GM12878 (cell line): ENCODE results near the gene KCNK1. TPM values are rescaled to one million over a fixed set of nuclear protein-coding genes. Genes with fewer than 3 reads are reported as not detected.

Experiments used
- ATAC-seq: fragments of 200-7000 bp; cut with Tn5 transposase; 3 replicates; pipeline ENCODE4 v1.9.1; 2020; ENCODE audit warnings: mild to moderate bottlenecking, moderate library complexity
- BruUV-seq: library from RNA; stranded (reverse); fragments of 400-500 nt; replicated peaks from 2 replicates; lab custom pipeline; 2021; lab: Mats Ljungman, UMichigan
- CTCF ChIA-PET: fragments of 300-600 bp; sonication (Branson Sonifier 250); formaldehyde crosslinking; extraction: SDS; loops from one replicate; lab custom pipeline; 2021; ENCODE audit warnings: inconsistent platforms; lab: Yijun Ruan, JAX
- POLR2A ChIA-PET: fragments of 350-600 bp; formaldehyde crosslinking; extraction: SDS; loops from one replicate; lab custom pipeline; 2021; ENCODE audit warnings: inconsistent platforms; lab: Charles Lee
- RAD21 ChIA-PET: fragments of 300-600 bp; sonication (Branson Sonifier 250); formaldehyde crosslinking; loops from one replicate; lab custom pipeline; 2023; ENCODE audit warnings: antibody characterized with exemption; ENCODE audit not compliant: unreplicated experiment; lab: Charles Lee
- SMC1A ChIA-PET: fragments of 300-600 bp; sonication (Branson Sonifier 250); formaldehyde crosslinking; loops from one replicate; lab custom pipeline; 2023; ENCODE audit not compliant: unreplicated experiment, uncharacterized antibody; lab: Charles Lee
- DNase-seq: peaks from one replicate; pipeline ENCODE4 v3.0.0-alpha.2; 2011; ENCODE audit warnings: low read depth, low spot score
- FAIRE-seq: peaks from 3 replicates; lab custom pipeline; 2011; peaks lifted over from hg19 to GRCh38; lab: Jason Lieb, UNC
- H2AFZ ChIP-seq: 2 replicates; pipeline ENCODE4 v1.6.0; 2011; ENCODE audit warnings: low read depth, low read length, control low read depth; ENCODE audit not compliant: control insufficient read depth
- H3K27ac ChIP-seq: 2 replicates; pipeline ENCODE4 v1.5.1; 2011; ENCODE audit warnings: control low read depth; ENCODE audit not compliant: control insufficient read depth, insufficient read depth
- H3K27me3 ChIP-seq, 2 experiments: replicated peaks in 1 of 2; 2 replicates each; pipeline versions ENCODE4 v1.6.0 to v1.6.1; 2011; ENCODE audit warnings: low read length in 1 of 2; ENCODE audit not compliant: control insufficient read depth in 2 of 2, insufficient read depth in 2 of 2
- H3K36me3 ChIP-seq, 2 experiments: 2 replicates each; pipeline ENCODE4 v1.5.1; 2011; ENCODE audit warnings: low read length in 1 of 2; ENCODE audit not compliant: control insufficient read depth in 2 of 2, insufficient read depth in 2 of 2
- H3K4me1 ChIP-seq: 2 replicates; pipeline ENCODE4 v1.6.1; 2011; ENCODE audit warnings: mild to moderate bottlenecking, low read length, moderate library complexity, mixed read lengths; ENCODE audit not compliant: control insufficient read depth, insufficient read depth
- H3K4me2 ChIP-seq: 2 replicates; pipeline ENCODE4 v1.6.0; 2011; ENCODE audit warnings: control low read depth; ENCODE audit not compliant: control insufficient read depth, insufficient read depth
- H3K4me3 ChIP-seq: fragments of 200-600 bp; sonication (generic); 2 replicates; pipeline ENCODE4 v1.5.1; 2016
- H3K79me2 ChIP-seq: 2 replicates; pipeline ENCODE4 v1.6.0; 2011; ENCODE audit warnings: low read length; ENCODE audit not compliant: control insufficient read depth, insufficient read depth
- H3K9ac ChIP-seq: 2 replicates; pipeline ENCODE4 v1.8.0; 2011; ENCODE audit warnings: low read length, control low read depth, mixed read lengths; ENCODE audit not compliant: control insufficient read depth, insufficient read depth
- H3K9me3 ChIP-seq: replicated peaks from 3 replicates; pipeline ENCODE4 v1.5.1; 2011; ENCODE audit warnings: mild to moderate bottlenecking, low read length; ENCODE audit not compliant: control insufficient read depth, insufficient read depth
- H4K20me1 ChIP-seq: 2 replicates; pipeline ENCODE4 v1.6.0; 2011; ENCODE audit not compliant: control insufficient read depth, insufficient read depth
- BCL11A ChIP-seq: IDR thresholded peaks from 2 replicates; pipeline ENCODE4 v1.6.1; 2011; ENCODE audit warnings: low read depth, low read length
- CBFB ChIP-seq: IDR thresholded peaks from 2 replicates; pipeline ENCODE4 v1.6.1; 2016; ENCODE audit warnings: antibody characterized with exemption, low read depth
- FOXK2 ChIP-seq: fragments of 450-650 bp; IDR thresholded peaks from 2 replicates; pipeline ENCODE4 v1.6.1; 2017; ENCODE audit warnings: mild to moderate bottlenecking, moderate library complexity
- IRF4 ChIP-seq: IDR thresholded peaks from 2 replicates; pipeline ENCODE4 v1.6.1; 2011; ENCODE audit warnings: low read depth, low read length
- POU2F2 ChIP-seq: IDR thresholded peaks from 3 replicates; pipeline ENCODE4 v1.6.1; 2011; ENCODE audit warnings: low read depth, mild to moderate bottlenecking, low read length, borderline replicate concordance
- RAD51 ChIP-seq: fragments of 450-650 bp; IDR thresholded peaks from 2 replicates; pipeline ENCODE4 v1.6.1; 2016; ENCODE audit warnings: moderate library complexity, mild to moderate bottlenecking, inconsistent platforms
- SMAD1 ChIP-seq: fragments of 450-650 bp; IDR thresholded peaks from 2 replicates; pipeline ENCODE4 v1.6.1; 2018; ENCODE audit warnings: mild to moderate bottlenecking, low read depth; ENCODE audit not compliant: partially characterized antibody
- STAT1 ChIP-seq: fragments of 450-650 bp; conservative IDR thresholded peaks from 2 replicates; pipeline ENCODE4 v1.6.1; 2014; ENCODE audit warnings: antibody characterized with exemption, mild to moderate bottlenecking
- TBL1XR1 ChIP-seq: IDR thresholded peaks from 2 replicates; pipeline ENCODE4 v1.6.1; 2012; ENCODE audit warnings: low read depth, low read length, improper control_type of control experiment
- WGBS: methylation state at CpG from one replicate; pipeline ENCODE4 v1.1.6; 2016; ENCODE audit warnings: low lambda C conversion rate; ENCODE audit not compliant: insufficient replicate concordance, insufficient coverage; ENCODE audit errors: missing lambda C conversion rate; 5-methylcytosine and 5-hydroxymethylcytosine counted together
- in situ Hi-C: fragments of 300-500 bp; cut with MboI; formaldehyde crosslinking; loops from 9 replicates; pipeline ENCODE4 v1.14.3; 2018; ENCODE audit warnings: mixed read lengths
- intact Hi-C: fragments of 100-400 bp; cut with micrococcal nuclease; formaldehyde crosslinking; loops from one replicate; pipeline ENCODE4 v1.14.2; 2022; ENCODE audit not compliant: unreplicated experiment
- polyA plus RNA-seq, 11 experiments: library from polyadenylated mRNA; depleted of rRNA in 4 of 11; unstranded in 6 of 11; stranded (reverse) in 5 of 11; fragments of >200 nt; fragmentation: Nextera tagmentation in 4 of 11; fragmentation: Illumina TruSeq in 1 of 11; extraction: Ambion mirVana in 4 of 11; extraction: Trizol in 1 of 11; gene quantifications; 1 replicate in 1 of 11; 2 replicates in 10 of 11; pipeline versions ENCODE4 v1.2.1 to v1.2.3, GENCODE V29; 2011 to 2016; ENCODE audit warnings: inconsistent platforms in 2 of 11, missing spikeins in 2 of 11, low read depth in 1 of 11
- total RNA-seq, 4 experiments: library from RNA; depleted of rRNA in 3 of 4; stranded (reverse); fragments of >200 nt in 3 of 4; fragmentation: Illumina TruSeq in 1 of 4; extraction: Trizol in 1 of 4; gene quantifications; 2 replicates each; pipeline versions ENCODE4 v1.2.1 to v1.2.3, GENCODE V29; 2013 to 2021
- TF ChIP-seq, protein P1 (sequence below): fragments of 450-650 bp; IDR thresholded peaks from 2 replicates; pipeline ENCODE4 v1.6.1; 2017; ENCODE audit warnings: mild to moderate bottlenecking, low read depth, inconsistent platforms; ENCODE audit not compliant: poor library complexity, severe bottlenecking

The KCNK1 gene
- total and polyA plus RNA-seq, 10 of the 15 experiments (the other 5 are each of a cell fraction or from before 2014, with no cell fraction given): 9.4 to 27.6 (median 15.1) TPM

- no peaks in the 10 kb centered on the region for H3K4me1 ChIP-seq
- TF ChIP-seq TBL1XR1: no peak
- TF ChIP-seq, all 136 proteins: peak for 0
- H3K4me2 ChIP-seq: no peak overlapping the region
- no peaks in the 10 kb centered on the region for H4K20me1 ChIP-seq
- DNase-seq: no peak
- H3K79me2 ChIP-seq: no peaks in the 10 kb centered on the region
- H3K27ac ChIP-seq: no peak overlapping the region
- no peak overlapping the region for H3K9ac ChIP-seq
- H3K9me3 ChIP-seq: peaks cover 2% of the 10 kb centered on the region; the same call in 2 of the 3 replicates
- H3K4me3 ChIP-seq: no peak overlapping the region
- H2AFZ ChIP-seq: no peak overlapping the region
- no peaks in the 10 kb centered on the region for H3K27me3 ChIP-seq
- no peak for ATAC-seq
- ChIA-PET RAD21 (interaction anchor here (1.0 kb wide), 1 partner anchor 14 kb away, joined by 3 read pairs; no protein-coding TSS in a partner anchor), CTCF (interaction anchor here (0.7 to 1.6 kb wide), 3 partner anchors 9 to 16 kb away, joined by 3 read pairs; no protein-coding TSS in a partner anchor), POLR2A (interaction anchor here (0.9 to 1.5 kb wide), 2 partner anchors 9 to 15 kb away, joined by 3 to 6 read pairs; no protein-coding TSS in a partner anchor), SMC1A (interaction anchor here (0.7 to 3.9 kb wide), 9 partner anchors 8 to 218 kb away, joined by 3 to 18 read pairs (median 4); no protein-coding TSS in a partner anchor)
- 83% methylated on average over 7 of the region's 7 CpGs for WGBS
- intact Hi-C loops (no loop called here), in situ Hi-C loops (no loop called here)
- BruUV-seq: no TSS peak
- no peak for FAIRE-seq
- peaks cover 0 to 1% of the 10 kb centered on the region in 2 experiments; a peak in 1 of 4 replicates for H3K36me3 ChIP-seq
These were observed 45.6 kb downstream of the KCNK1 start for GRCh38 chr1:233659495-233659894.

DNA sequence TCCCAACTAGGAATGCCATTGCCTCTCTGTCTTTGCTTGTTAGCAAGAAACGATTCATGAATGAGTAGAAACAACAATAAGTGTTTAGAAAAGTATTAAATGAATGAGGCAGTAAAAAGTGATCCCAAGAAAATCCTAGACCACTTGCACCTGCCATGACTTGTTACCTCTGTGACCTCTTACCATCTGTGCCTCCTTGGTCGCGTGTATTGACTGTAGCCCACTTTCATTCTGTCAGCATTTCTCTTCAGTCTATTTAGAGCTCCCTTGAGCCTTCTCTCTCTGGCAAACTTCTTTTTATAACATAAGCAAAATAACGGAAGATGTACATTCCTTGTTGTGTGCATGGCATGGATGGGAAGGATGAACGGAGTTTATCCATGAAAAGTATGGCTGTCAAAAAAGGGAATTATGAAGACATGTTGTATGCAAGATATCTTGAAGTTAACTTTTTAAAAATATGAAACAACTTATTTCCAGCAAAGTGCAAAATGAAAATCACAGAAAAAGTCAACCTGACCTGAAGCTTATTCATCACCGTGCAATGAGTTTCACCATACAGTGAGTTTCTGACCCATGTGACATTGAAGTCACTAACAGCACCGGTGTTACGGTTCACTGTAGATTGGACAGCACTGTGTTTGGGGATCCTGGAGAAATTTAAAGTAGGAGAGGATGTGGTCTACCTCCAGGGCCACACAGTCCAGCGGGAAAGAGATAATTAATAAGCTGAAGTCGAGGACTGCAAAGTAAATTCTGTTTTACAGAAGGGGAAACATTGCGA lies 47.7 kb downstream of the KCNK1 start:
- in situ Hi-C loops (no loop called here), intact Hi-C loops (no loop called here)
- H3K4me3 ChIP-seq: no peak overlapping the region
- no peak overlapping the region for H3K4me2 ChIP-seq
- peaks cover 0 to 4% of the 10 kb centered on the region in 2 experiments; a peak in 2 of 4 replicates for H3K36me3 ChIP-seq
- FAIRE-seq: no peak
- ChIA-PET RAD21 (interaction anchor here (1.4 kb wide), 1 partner anchor 23 kb away, joined by 7 read pairs; no protein-coding TSS in a partner anchor), POLR2A (no interaction called here), CTCF (interaction anchor here (0.9 to 3.4 kb wide), 6 partner anchors 10 to 221 kb away, joined by 3 to 17 read pairs (median 4); no protein-coding TSS in a partner anchor), SMC1A (interaction anchor here (0.8 to 5.3 kb wide), 12 partner anchors 10 to 130 kb away, joined by 3 to 39 read pairs (median 4); no protein-coding TSS in a partner anchor)
- 75% methylated on average over 11 of the region's 11 CpGs for WGBS
- H3K4me1 ChIP-seq: no peaks in the 10 kb centered on the region
- H3K9ac ChIP-seq: no peak overlapping the region
- TF ChIP-seq SMAD1: no peak
- no peak for TF ChIP-seq RAD51
- TF ChIP-seq CBFB: no peak
- TF ChIP-seq POU2F2: no peak
- TF ChIP-seq, protein P1, sequence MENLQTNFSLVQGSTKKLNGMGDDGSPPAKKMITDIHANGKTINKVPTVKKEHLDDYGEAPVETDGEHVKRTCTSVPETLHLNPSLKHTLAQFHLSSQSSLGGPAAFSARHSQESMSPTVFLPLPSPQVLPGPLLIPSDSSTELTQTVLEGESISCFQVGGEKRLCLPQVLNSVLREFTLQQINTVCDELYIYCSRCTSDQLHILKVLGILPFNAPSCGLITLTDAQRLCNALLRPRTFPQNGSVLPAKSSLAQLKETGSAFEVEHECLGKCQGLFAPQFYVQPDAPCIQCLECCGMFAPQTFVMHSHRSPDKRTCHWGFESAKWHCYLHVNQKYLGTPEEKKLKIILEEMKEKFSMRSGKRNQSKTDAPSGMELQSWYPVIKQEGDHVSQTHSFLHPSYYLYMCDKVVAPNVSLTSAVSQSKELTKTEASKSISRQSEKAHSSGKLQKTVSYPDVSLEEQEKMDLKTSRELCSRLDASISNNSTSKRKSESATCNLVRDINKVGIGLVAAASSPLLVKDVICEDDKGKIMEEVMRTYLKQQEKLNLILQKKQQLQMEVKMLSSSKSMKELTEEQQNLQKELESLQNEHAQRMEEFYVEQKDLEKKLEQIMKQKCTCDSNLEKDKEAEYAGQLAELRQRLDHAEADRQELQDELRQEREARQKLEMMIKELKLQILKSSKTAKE: no peak
- TF ChIP-seq IRF4: no peak
- no peak for TF ChIP-seq FOXK2
- TF ChIP-seq STAT1: no peak
- no peak for TF ChIP-seq BCL11A
- no peak for ATAC-seq
- H3K27ac ChIP-seq: no peak overlapping the region
- H3K9me3 ChIP-seq: peaks cover 2% of the 10 kb centered on the region; the same call in 2 of the 3 replicates
- no TSS peak for BruUV-seq
- no peaks in the 10 kb centered on the region for H3K27me3 ChIP-seq
- H3K79me2 ChIP-seq: no peaks in the 10 kb centered on the region
- no peak overlapping the region for H2AFZ ChIP-seq
- no peak for DNase-seq
- no peaks in the 10 kb centered on the region for H4K20me1 ChIP-seq
